Endothelial cell of umbilical vein (primary cell): ENCODE data around the gene DLGAP1.

Source experiments
- CTCF ChIP-seq, 2 donors: IDR thresholded peaks; 1 replicate in 1 of 2; 2 replicates in 1 of 2; pipeline ENCODE4 v1.5.1; 2011; ENCODE audit warnings: low read length in 2 of 2, mild to moderate bottlenecking in 2 of 2, moderate library complexity in 2 of 2, control low read depth in 1 of 2, inconsistent platforms in 1 of 2, low read depth in 1 of 2; ENCODE audit not compliant: insufficient read depth in 1 of 2; ENCODE audit errors: extremely low read depth in 1 of 2
- EZH2 ChIP-seq: IDR thresholded peaks from 2 replicates; pipeline ENCODE4 v1.6.1; 2012; ENCODE audit warnings: borderline replicate concordance, low read depth, mild to moderate bottlenecking, moderate library complexity, low read length, inconsistent platforms; ENCODE audit not compliant: severe bottlenecking
- GATA2 ChIP-seq: IDR thresholded peaks from 2 replicates; pipeline ENCODE4 v1.7.0; 2011; ENCODE audit warnings: low read depth, mild to moderate bottlenecking, moderate library complexity, mixed read lengths, low read length; ENCODE audit not compliant: insufficient read length, insufficient read depth
- JUN ChIP-seq: IDR thresholded peaks from 2 replicates; pipeline ENCODE4 v1.6.1; 2011; ENCODE audit warnings: borderline replicate concordance, low read depth; ENCODE audit not compliant: insufficient read length, insufficient read depth
- MYC ChIP-seq: IDR thresholded peaks from one replicate; pipeline ENCODE4 v1.6.1; 2011; ENCODE audit warnings: mild to moderate bottlenecking, low read depth, low read length
- POLR2A ChIP-seq: IDR thresholded peaks from 2 replicates; pipeline ENCODE4 v1.6.1; 2012; ENCODE audit warnings: low read depth, mild to moderate bottlenecking, control low read depth, low read length
- POLR2AphosphoS5 ChIP-seq: IDR thresholded peaks from 2 replicates; pipeline ENCODE4 v1.6.1; 2012; ENCODE audit warnings: low read depth, mild to moderate bottlenecking, control low read depth, low read length, moderate library complexity; ENCODE audit not compliant: insufficient read depth

- TF ChIP-seq CTCF (IDR thresholded peaks at IDR 0.05; ENCODE audit: extremely low read depth in 1 of 2, insufficient read depth in 1 of 2, low read depth in 1 of 2, low read length in 2 of 2): no peak
- TF ChIP-seq POLR2A: no peak
- no peak for TF ChIP-seq GATA2
- no peak for TF ChIP-seq POLR2AphosphoS5
- no peak for TF ChIP-seq MYC
- no peak for TF ChIP-seq EZH2
- TF ChIP-seq JUN: no peak
These were observed 297.8 kb downstream of the DLGAP1 start for GRCh38 chr18:4157352-4157751.
